K562 (cell line): ENCODE results near the gene RBKS. TPM values are rescaled to one million over a fixed set of nuclear protein-coding genes. Genes with fewer than 3 reads are reported as not detected.

Source experiments
- CEBPG ChIP-seq, 3 experiments: fragments of 200-800 bp in 1 of 3; sonication (Bioruptor generic) in 1 of 3; sonication (generic) in 1 of 3; formaldehyde crosslinking in 1 of 3; IDR thresholded peaks in 2 of 3; conservative IDR thresholded peaks in 1 of 3; 2 replicates each; pipeline versions ENCODE4 v1.6.1 to v1.8.0; 2016 to 2022; ENCODE audit warnings: missing compliant biosample characterization in 2 of 3, missing genetic modification characterization in 2 of 3, mild to moderate bottlenecking in 1 of 3, missing genetic modification reagents in 1 of 3
- MGA ChIP-seq: fragments of 450-650 bp; IDR thresholded peaks from 2 replicates; pipeline ENCODE4 v1.6.1; 2016; ENCODE audit warnings: mild to moderate bottlenecking, moderate library complexity
- PHF8 ChIP-seq: fragments of 200-600 bp; sonication (generic); IDR thresholded peaks from 2 replicates; pipeline ENCODE4 v1.6.1; 2012; ENCODE audit warnings: mixed run types, mild to moderate bottlenecking, inconsistent platforms, low read length, moderate library complexity, borderline replicate concordance
- polyA plus RNA-seq, 8 experiments: library from polyadenylated mRNA; depleted of rRNA in 4 of 8; stranded (reverse) in 5 of 8; unstranded in 3 of 8; fragments of >200 nt; fragmentation: Nextera tagmentation in 2 of 8; fragmentation: Illumina TruSeq in 1 of 8; extraction: Ambion mirVana in 2 of 8; extraction: Trizol in 1 of 8; gene quantifications; 2 replicates each; pipeline versions ENCODE4 v1.2.1 to v1.2.3, GENCODE V29; 2011 to 2014; ENCODE audit warnings: inconsistent platforms in 1 of 8, missing spikeins in 1 of 8
- total RNA-seq, 7 experiments: library from RNA; depleted of rRNA in 6 of 7; stranded (reverse); fragments of >200 nt in 6 of 7; fragmentation: Illumina TruSeq in 2 of 7; extraction: Trizol in 2 of 7; gene quantifications; 2 replicates each; pipeline versions ENCODE4 v1.2.1 to v1.2.3, GENCODE V29; 2011 to 2021; ENCODE audit warnings: low replicate concordance in 1 of 7

The RBKS gene
- total and polyA plus RNA-seq, 9 of the 15 experiments (the other 6 are each of a cell fraction or from before 2014, with no cell fraction given), result 0.06 to 0.39 (median 0.19) TPM

GRCh38 chr2:27737676-27738348, 152.4 kb downstream of the RBKS start (continued):
- TF ChIP-seq MGA, result no peak
- TF ChIP-seq PHF8, result no peak
- TF ChIP-seq CEBPG (CRISPR knock-in tag; IDR thresholded peaks at IDR 0.05), result no peak
- peak in 1 of 2 experiments; percentile 53; a peak in 2 of 4 replicates for TF ChIP-seq CEBPG (tag; conservative IDR thresholded peaks at IDR 0.05 in 1 of 2, IDR thresholded peaks at IDR 0.05 in 1 of 2)
